Right forelimb (tissue), 1 donor: ENCODE results near the gene TRIML1.

ENCODE experiments used
- DNase-seq: peaks from one replicate; pipeline ENCODE4 v3.0.0-alpha.2; 2018

Gene TRIML1

GRCh38 chr4:188139141-188139540, at the start of gene TRIML1:
Gene TRIML1, plus strand, starts transcription at chr4:188139441. Its CDS starts 118 bp downstream, at chr4:188139559.
- DNase-seq = no peak

- no peak for DNase-seq
Measured at GRCh38 chr4:188092824-188093223, 46.4 kb upstream of the TRIML1 start.

- DNase-seq = no peak
Measured at GRCh38 chr4:188106454-188106853, 32.8 kb upstream of the TRIML1 start.

- DNase-seq = no peak
Measured at GRCh38 chr4:188107931-188108843, 31.1 kb upstream of the TRIML1 start.

GRCh38 chr4:188109157-188109755, 30.0 kb upstream of the TRIML1 start, which contains the start of gene TRIML2:
Gene TRIML2, minus strand, starts transcription at chr4:188109603. Its CDS starts 4,235 bp downstream, at chr4:188105368.
- DNase-seq = no peak

GRCh38 chr4:188110036-188110435, 29.2 kb upstream of the TRIML1 start:
- no peak for DNase-seq

GRCh38 chr4:188110741-188111471, 28.3 kb upstream of the TRIML1 start:
- no peak for DNase-seq

GRCh38 chr4:188111955-188112354, 27.3 kb upstream of the TRIML1 start:
- no peak for DNase-seq

GRCh38 chr4:188113156-188113555, 26.1 kb upstream of the TRIML1 start:
- DNase-seq = no peak

GRCh38 chr4:188117631-188118324, 21.5 kb upstream of the TRIML1 start:
- no peak for DNase-seq

GRCh38 chr4:188121530-188121929, 17.7 kb upstream of the TRIML1 start:
- no peak for DNase-seq

GRCh38 chr4:188127214-188127874, 11.9 kb upstream of the TRIML1 start:
- no peak for DNase-seq

GRCh38 chr4:188130355-188130754, 8.9 kb upstream of the TRIML1 start:
- no peak for DNase-seq

GRCh38 chr4:188132232-188132631, 7.0 kb upstream of the TRIML1 start:
- no peak for DNase-seq

GRCh38 chr4:188138227-188138626, 1.0 kb upstream of the TRIML1 start:
- no peak for DNase-seq

- no peak for DNase-seq
Measured at GRCh38 chr4:188139671-188140070, 430 bp downstream of the TRIML1 start.

- DNase-seq = no peak
Measured at GRCh38 chr4:188143731-188144130, 4.5 kb downstream of the TRIML1 start.

- no peak for DNase-seq
Measured at GRCh38 chr4:188145601-188146000, 6.4 kb downstream of the TRIML1 start.

GRCh38 chr4:188146618-188147017, 7.4 kb downstream of the TRIML1 start:
- DNase-seq = no peak

- no peak for DNase-seq
Measured at GRCh38 chr4:188147176-188147575, 7.9 kb downstream of the TRIML1 start.

GRCh38 chr4:188147776-188148175, 8.5 kb downstream of the TRIML1 start:
- DNase-seq = no peak
